Endodermal cell (in vitro differentiated cells): Measurements from ENCODE around the gene SUGCT. TPM values are rescaled to one million over a fixed set of nuclear protein-coding genes. Genes with fewer than 3 reads are reported as not detected.

Source experiments
- DNase-seq: peaks from one replicate; pipeline ENCODE4 v3.0.0-alpha.2; 2017
- H3K27ac ChIP-seq: 2 replicates; pipeline ENCODE4 v1.5.1; 2013; ENCODE audit warnings: mild to moderate bottlenecking, low read depth, low read length, moderate library complexity
- H3K27me3 ChIP-seq: 2 replicates; pipeline ENCODE4 v1.6.1; 2013; ENCODE audit warnings: mild to moderate bottlenecking, low read length, moderate library complexity; ENCODE audit not compliant: insufficient read depth, control insufficient read depth, poor library complexity, severe bottlenecking
- H3K36me3 ChIP-seq: 2 replicates; pipeline ENCODE4 v1.7.0; 2013; ENCODE audit warnings: mild to moderate bottlenecking, low read length, moderate library complexity; ENCODE audit not compliant: control insufficient read depth, insufficient read depth
- H3K4me1 ChIP-seq: one replicate; pipeline ENCODE4 v1.7.0; 2013; ENCODE audit warnings: low read length; ENCODE audit not compliant: control insufficient read depth, insufficient read depth
- H3K4me3 ChIP-seq: 2 replicates; pipeline ENCODE4 v1.5.1; 2013; ENCODE audit warnings: mild to moderate bottlenecking, low read length, moderate library complexity
- H3K9ac ChIP-seq: 2 replicates; pipeline ENCODE4 v1.6.1; 2013; ENCODE audit warnings: mild to moderate bottlenecking, low read length, moderate library complexity; ENCODE audit not compliant: poor library complexity, severe bottlenecking; ENCODE audit errors: extremely low read depth
- H3K9me3 ChIP-seq: 2 replicates; pipeline ENCODE4 v1.6.1; 2013; ENCODE audit warnings: mild to moderate bottlenecking, low read length, moderate library complexity; ENCODE audit not compliant: control insufficient read depth
- H3K27ac Mint-ChIP-seq: 2 replicates; pipeline ENCODE4 v1.8.0; 2020; ENCODE audit warnings: mixed read lengths
- H3K27me3 Mint-ChIP-seq: 2 replicates; pipeline ENCODE4 v1.8.0; 2021; ENCODE audit warnings: mild to moderate bottlenecking, mixed read lengths; ENCODE audit not compliant: insufficient read depth
- H3K36me3 Mint-ChIP-seq: 2 replicates; pipeline ENCODE4 v1.8.0; 2020; ENCODE audit warnings: low read depth, mixed read lengths
- H3K4me1 Mint-ChIP-seq: 2 replicates; pipeline ENCODE4 v1.8.0; 2020; ENCODE audit warnings: mixed read lengths
- H3K4me3 Mint-ChIP-seq: 2 replicates; pipeline ENCODE4 v1.8.0; 2020; ENCODE audit warnings: mild to moderate bottlenecking, moderate library complexity, mixed read lengths
- H3K9me3 Mint-ChIP-seq: 2 replicates; pipeline ENCODE4 v1.8.0; 2020; ENCODE audit warnings: mild to moderate bottlenecking, mixed read lengths
- CTCF ChIP-seq: fragments of 200-600 bp; sonication (generic); conservative IDR thresholded peaks from 2 replicates; pipeline ENCODE4 v1.5.0; 2021; ENCODE audit warnings: antibody characterized with exemption, mild to moderate bottlenecking
- WGBS, 2 experiments: methylation state at CpG; one replicate each; pipeline versions ENCODE4 v1.1.5 to v1.1.7; 2013; ENCODE audit warnings: missing lambda C conversion rate in 2 of 2, mixed read lengths in 1 of 2; ENCODE audit not compliant: insufficient coverage in 1 of 2, insufficient read length in 1 of 2; 5-methylcytosine and 5-hydroxymethylcytosine counted together
- total RNA-seq, 2 donors: library from RNA; stranded (reverse); fragmentation: NEBNext Ultra II Directional in 1 of 2; extraction: Animal tissue kit (Norgen Biotek cat#: 25700) in 1 of 2; gene quantifications; 2 replicates in 1 of 2; 3 replicates in 1 of 2; pipeline ENCODE4 v1.2.1, GENCODE V29; 2021

The SUGCT gene
- total RNA-seq, 2 donors from 2014 or later, result 3.6 to 3.9 TPM

- no peak overlapping the region for H3K4me3 Mint-ChIP-seq
- no peak overlapping the region for H3K9ac ChIP-seq
Measured at GRCh38 chr7:40717242-40717641, 582.4 kb downstream of the SUGCT start.

GRCh38 chr7:40720416-40720815 is 585.6 kb downstream of the SUGCT start:
- no peaks in the 10 kb centered on the region for H3K9me3 ChIP-seq
- no peak overlapping the region for H3K4me3 ChIP-seq
- H3K27me3 ChIP-seq, result no peaks in the 10 kb centered on the region
- no peak overlapping the region for H3K27ac ChIP-seq
- Mint-ChIP-seq H3K9me3 (no peaks in the 10 kb centered on the region), H3K27me3 (no peaks in the 10 kb centered on the region), H3K4me1 (peaks cover 16% of the 10 kb centered on the region), H3K36me3 (no peaks in the 10 kb centered on the region), H3K4me3 (no peak overlapping the region), H3K27ac (no peak overlapping the region)
- no peak for DNase-seq
- no peaks in the 10 kb centered on the region for H3K36me3 ChIP-seq
- 100% methylated on average over 1 of the region's 1 CpG for WGBS, 2 experiments
- H3K9ac ChIP-seq, result no peak overlapping the region
- peaks cover 4% of the 10 kb centered on the region for H3K4me1 ChIP-seq
- no peak for TF ChIP-seq CTCF

More at GRCh38 chr7:40717242-40717641, 582.4 kb downstream of the SUGCT start:
- H3K4me1 ChIP-seq, result peaks cover 4% of the 10 kb centered on the region
- Mint-ChIP-seq H3K9me3 (no peaks in the 10 kb centered on the region), H3K27me3 (no peaks in the 10 kb centered on the region), H3K27ac (peak overlapping the region; percentile 86), H3K4me1 (peaks cover 16% of the 10 kb centered on the region), H3K36me3 (no peaks in the 10 kb centered on the region)
- no peaks in the 10 kb centered on the region for H3K9me3 ChIP-seq
- TF ChIP-seq CTCF, result no peak
- DNase-seq, result peak; percentile 90
- 61 to 63% methylated on average over 4 to 9 of the region's 9 CpGs for WGBS, 2 experiments
- H3K27me3 ChIP-seq, result no peaks in the 10 kb centered on the region
- H3K36me3 ChIP-seq, result no peaks in the 10 kb centered on the region
- no peak overlapping the region for H3K4me3 ChIP-seq
- peak overlapping the region; percentile 77 for H3K27ac ChIP-seq

GRCh38 chr7:40721342-40721949 is 586.6 kb downstream of the SUGCT start:
- no peak for TF ChIP-seq CTCF
- no peaks in the 10 kb centered on the region for H3K36me3 Mint-ChIP-seq
- H3K9me3 Mint-ChIP-seq, result no peaks in the 10 kb centered on the region
- no peaks in the 10 kb centered on the region for H3K4me1 ChIP-seq
- 83 to 88% methylated on average over 2 of the region's 2 CpGs for WGBS, 2 experiments
- H3K9me3 ChIP-seq, result no peaks in the 10 kb centered on the region
- no peak overlapping the region for H3K4me3 Mint-ChIP-seq
- no peaks in the 10 kb centered on the region for H3K36me3 ChIP-seq
- H3K27me3 ChIP-seq, result no peaks in the 10 kb centered on the region
- no peak for DNase-seq
- no peak overlapping the region for H3K9ac ChIP-seq
- H3K27ac Mint-ChIP-seq, result no peak overlapping the region
- H3K4me3 ChIP-seq, result no peak overlapping the region
- no peak overlapping the region for H3K27ac ChIP-seq
- H3K27me3 Mint-ChIP-seq, result no peaks in the 10 kb centered on the region
- peaks cover 16% of the 10 kb centered on the region for H3K4me1 Mint-ChIP-seq
